Measurements from ENCODE around the gene FCN1. TPM values are rescaled to one million over a fixed set of nuclear protein-coding genes. Genes with fewer than 3 reads are reported as not detected.

FCN1 gene
- total RNA-seq, 4 donors from 2014 or later = 0.41 to 13.8 TPM; not detected in 2

DNA sequence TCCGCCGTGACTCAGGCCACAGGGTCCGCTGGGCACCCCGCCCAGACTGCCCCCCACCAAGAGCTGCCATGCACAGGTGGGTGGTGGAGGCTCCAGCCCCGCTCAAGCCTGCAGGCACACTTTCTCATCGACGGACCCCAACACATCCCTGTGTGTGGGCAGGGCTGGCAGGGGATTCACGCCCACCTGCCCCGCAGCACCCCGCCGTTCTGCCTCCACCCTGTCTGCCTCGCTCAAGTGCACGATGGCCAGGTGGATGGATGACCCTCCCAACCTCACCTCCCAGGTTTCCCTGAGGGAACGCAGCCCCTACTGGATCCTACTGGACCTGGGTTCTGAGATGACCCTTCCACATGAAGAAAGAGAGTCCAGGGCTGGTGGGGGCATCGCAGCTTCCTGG lies 26.1 kb upstream of the FCN1 start:
- Histone ChIP-seq H3K4me1 (peaks cover 0 to 5% (median 0%) of the 10 kb centered on the region in 4 donors), H3K36me3 (no peaks in the 10 kb centered on the region), H3K4me3 (no peak overlapping the region), H3K27ac (no peak overlapping the region), H3K27me3 (peaks cover 23% of the 10 kb centered on the region), H3K9me3 (no peaks in the 10 kb centered on the region)
- intact Hi-C loops (cut with DNase I; ENCODE audit: low total_unique reads) (no loop called here), in situ Hi-C loops (cut with MboI; ENCODE audit: low pct_ligation_motif_present in 1 of 4, low pct_unique_long_range_greater_than_20kb in 1 of 4, low sequenced_read_pairs in 3 of 4) (no loop called here)
- TF ChIP-seq POLR2AphosphoS5 (IDR thresholded peaks at IDR 0.05) (no peak), POLR2A (IDR thresholded peaks at IDR 0.05) (no peak), EP300 (IDR thresholded peaks at IDR 0.05; ENCODE audit: low read depth) (no peak)
- TF ChIP-seq, protein P1, sequence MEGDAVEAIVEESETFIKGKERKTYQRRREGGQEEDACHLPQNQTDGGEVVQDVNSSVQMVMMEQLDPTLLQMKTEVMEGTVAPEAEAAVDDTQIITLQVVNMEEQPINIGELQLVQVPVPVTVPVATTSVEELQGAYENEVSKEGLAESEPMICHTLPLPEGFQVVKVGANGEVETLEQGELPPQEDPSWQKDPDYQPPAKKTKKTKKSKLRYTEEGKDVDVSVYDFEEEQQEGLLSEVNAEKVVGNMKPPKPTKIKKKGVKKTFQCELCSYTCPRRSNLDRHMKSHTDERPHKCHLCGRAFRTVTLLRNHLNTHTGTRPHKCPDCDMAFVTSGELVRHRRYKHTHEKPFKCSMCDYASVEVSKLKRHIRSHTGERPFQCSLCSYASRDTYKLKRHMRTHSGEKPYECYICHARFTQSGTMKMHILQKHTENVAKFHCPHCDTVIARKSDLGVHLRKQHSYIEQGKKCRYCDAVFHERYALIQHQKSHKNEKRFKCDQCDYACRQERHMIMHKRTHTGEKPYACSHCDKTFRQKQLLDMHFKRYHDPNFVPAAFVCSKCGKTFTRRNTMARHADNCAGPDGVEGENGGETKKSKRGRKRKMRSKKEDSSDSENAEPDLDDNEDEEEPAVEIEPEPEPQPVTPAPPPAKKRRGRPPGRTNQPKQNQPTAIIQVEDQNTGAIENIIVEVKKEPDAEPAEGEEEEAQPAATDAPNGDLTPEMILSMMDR (IDR thresholded peaks at IDR 0.05) = no peak
- DNase-seq = no peak
- 92% methylated on average over 14 of the region's 15 CpGs; no CpG with 5 or more reads in 1 of the 2 donors for WGBS, 2 donors (ENCODE audit: low coverage in 1 of 2)

DNA sequence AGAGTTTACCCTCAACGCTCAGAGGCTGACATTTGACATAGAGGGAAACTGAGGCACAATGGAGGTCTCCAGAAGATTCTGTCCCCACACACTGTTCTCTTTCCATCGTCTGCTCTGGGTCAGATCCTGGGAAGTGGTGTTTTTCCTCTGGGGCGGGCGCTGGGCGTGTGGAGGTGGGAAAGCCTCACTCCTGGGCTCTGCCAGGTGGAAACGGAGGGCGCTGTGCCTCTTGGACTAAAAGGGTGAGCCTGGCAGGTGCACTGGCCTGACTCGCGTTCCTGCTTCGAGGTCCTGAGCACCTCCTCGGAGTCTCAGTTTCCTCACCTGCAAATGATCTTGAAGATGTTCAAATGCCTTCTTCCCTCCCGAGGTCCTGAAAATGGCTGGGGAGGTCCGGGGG lies 25.7 kb upstream of the FCN1 start:
- WGBS, 2 donors (ENCODE audit: low coverage in 1 of 2) = 88% methylated on average over 13 of the region's 13 CpGs; no CpG with 5 or more reads in 1 of the 2 donors
- Histone ChIP-seq H3K27me3 (peaks cover 23% of the 10 kb centered on the region), H3K9me3 (no peaks in the 10 kb centered on the region), H3K4me3 (no peak overlapping the region), H3K36me3 (no peaks in the 10 kb centered on the region), H3K27ac (no peak overlapping the region), H3K4me1 (peaks cover 0 to 5% (median 0%) of the 10 kb centered on the region in 4 donors)
- intact Hi-C loops (cut with DNase I; ENCODE audit: low total_unique reads) = no loop called here
- TF ChIP-seq, protein P1 (IDR thresholded peaks at IDR 0.05) = no peak
- no peak for TF ChIP-seq POLR2AphosphoS5 (IDR thresholded peaks at IDR 0.05)
- no peak for TF ChIP-seq POLR2A (IDR thresholded peaks at IDR 0.05)
- no peak for TF ChIP-seq EP300 (IDR thresholded peaks at IDR 0.05; ENCODE audit: low read depth)
- no peak for DNase-seq
- in situ Hi-C loops (cut with MboI; ENCODE audit: low pct_ligation_motif_present in 1 of 4, low pct_unique_long_range_greater_than_20kb in 1 of 4, low sequenced_read_pairs in 3 of 4) = no loop called here

DNA sequence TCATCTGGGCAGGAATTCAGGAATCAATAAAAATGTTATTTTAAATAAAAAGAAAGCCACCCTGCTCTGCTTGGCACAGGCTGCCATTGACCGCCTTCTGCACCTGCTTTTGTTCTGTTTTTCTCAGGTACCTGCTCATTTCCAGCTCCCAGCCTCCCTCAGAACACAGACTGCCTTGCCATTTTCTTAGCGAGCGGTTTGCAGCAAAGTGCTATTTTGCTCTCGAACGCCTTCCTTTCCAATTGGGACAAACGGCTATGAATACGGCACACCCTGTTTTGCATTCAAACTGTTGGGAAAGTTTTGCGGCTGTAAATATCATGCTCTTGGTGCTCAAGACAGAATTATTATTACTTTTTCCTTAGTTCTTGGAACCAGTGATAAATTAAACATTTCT lies 25.1 kb upstream of the FCN1 start:
- H3K4me3 ChIP-seq = no peak overlapping the region
- TF ChIP-seq POLR2AphosphoS5 (IDR thresholded peaks at IDR 0.05) = no peak
- TF ChIP-seq, protein P1 (IDR thresholded peaks at IDR 0.05) = no peak
- 55 to 57% methylated on average over 7 to 8 of the region's 8 CpGs for WGBS, 2 donors (ENCODE audit: low coverage in 1 of 2)
- H3K36me3 ChIP-seq = no peaks in the 10 kb centered on the region
- intact Hi-C loops (cut with DNase I; ENCODE audit: low total_unique reads) (no loop called here), in situ Hi-C loops (cut with MboI; ENCODE audit: low pct_ligation_motif_present in 1 of 4, low pct_unique_long_range_greater_than_20kb in 1 of 4, low sequenced_read_pairs in 3 of 4) (no loop called here)
- H3K9me3 ChIP-seq = no peaks in the 10 kb centered on the region
- DNase-seq = no peak
- peaks cover 29% of the 10 kb centered on the region for H3K27me3 ChIP-seq
- peaks cover 0 to 5% (median 0%) of the 10 kb centered on the region in 4 donors for H3K4me1 ChIP-seq
- H3K27ac ChIP-seq = no peak overlapping the region

DNA sequence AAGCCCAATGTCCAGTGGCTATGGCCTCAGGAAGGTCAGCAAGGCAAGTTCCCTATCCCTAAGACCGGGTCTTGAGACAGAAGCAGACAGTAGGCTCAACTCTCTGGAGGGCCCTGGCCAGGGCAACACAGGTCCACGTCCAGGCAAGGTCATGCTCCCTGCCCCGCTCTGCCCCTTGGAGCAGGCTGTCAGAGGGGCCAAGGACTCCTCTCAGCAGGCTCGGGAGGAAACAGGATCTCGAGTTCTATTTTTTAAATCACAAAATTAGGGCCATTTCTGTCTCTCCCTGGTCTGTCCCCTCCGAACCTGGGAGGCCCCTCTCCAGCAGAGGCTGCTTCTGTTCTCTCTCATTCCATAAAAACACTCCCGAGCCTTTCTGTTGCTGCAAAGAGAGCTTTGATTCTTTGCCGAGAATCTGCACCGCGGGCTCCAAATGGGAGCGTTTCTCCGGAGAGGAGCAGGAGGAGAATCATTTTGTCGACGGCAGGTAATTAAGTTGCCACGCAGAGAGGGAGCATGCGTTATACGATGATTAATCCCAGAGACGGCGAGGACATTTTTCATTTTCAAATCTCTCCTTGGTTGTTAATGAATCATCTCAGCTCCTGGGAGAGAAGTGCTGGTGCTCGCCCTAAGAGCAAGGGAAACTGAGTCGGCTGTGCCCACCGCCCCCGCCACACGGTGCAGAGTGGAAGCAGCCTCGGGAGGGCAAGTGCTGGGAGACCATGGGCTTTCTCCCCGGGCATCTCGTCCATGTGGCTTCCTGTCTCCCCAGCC lies 24.5 kb upstream of the FCN1 start:
- intact Hi-C loops (cut with DNase I; ENCODE audit: low total_unique reads) = no loop called here

More for the DNA sequence above, 24.5 kb upstream of the FCN1 start:
- Histone ChIP-seq H3K27ac (no peak overlapping the region), H3K4me1 (peaks cover 0 to 5% (median 0%) of the 10 kb centered on the region in 4 donors), H3K36me3 (no peaks in the 10 kb centered on the region), H3K4me3 (no peak overlapping the region), H3K9me3 (no peaks in the 10 kb centered on the region), H3K27me3 (peaks cover 29% of the 10 kb centered on the region)
- no peak for TF ChIP-seq POLR2AphosphoS5 (IDR thresholded peaks at IDR 0.05)
- no peak for TF ChIP-seq POLR2A (IDR thresholded peaks at IDR 0.05)
- no peak for TF ChIP-seq EP300 (IDR thresholded peaks at IDR 0.05; ENCODE audit: low read depth)
- TF ChIP-seq, protein P1 (IDR thresholded peaks at IDR 0.05) = no peak
- WGBS, 2 donors (ENCODE audit: low coverage in 1 of 2) = 66 to 80% methylated on average over 2 to 27 of the region's 27 CpGs
- in situ Hi-C loops (cut with MboI; ENCODE audit: low pct_ligation_motif_present in 1 of 4, low pct_unique_long_range_greater_than_20kb in 1 of 4, low sequenced_read_pairs in 3 of 4) = no loop called here
- DNase-seq = no peak
